HG03039 (cell line): ENCODE measurements around the gene IL6.
"Not testable (repeated sequence)": the region's sequence is repeated elsewhere in the genome, so short reads cannot be mapped to it uniquely, and the experiment has no call there.

Source experiments
- ATAC-seq: cut with Tn5 transposase; IDR thresholded peaks from one replicate; pipeline ENCODE4 v1.9.1; 2021; ENCODE audit warnings: mild to moderate bottlenecking, moderate library complexity; ENCODE audit not compliant: unreplicated experiment

Gene IL6

GRCh38 chr7:22779730-22780323 is 52.8 kb downstream of the IL6 start:
- not testable (repeated sequence) for ATAC-seq

- no peak for ATAC-seq
These were observed 54.3 kb downstream of the IL6 start for GRCh38 chr7:22781230-22781711.
